ENCODE data around the gene AIFM1.

Gene AIFM1

GRCh38 chrX:130165703-130166502 lies at the start of gene AIFM1:
Gene AIFM1, minus strand, starts transcription at chrX:130165841. Its CDS starts 185 bp downstream, at chrX:130165656.
- peak; percentile 90 to 91 for DNase-seq

GRCh38 chrX:130213376-130213775 lies 47.7 kb upstream of the AIFM1 start:
- no peak for DNase-seq

- no peak for DNase-seq
Measured at GRCh38 chrX:130212371-130212770, 46.7 kb upstream of the AIFM1 start.

- no peak for DNase-seq
Measured at GRCh38 chrX:130211415-130212186, 46.0 kb upstream of the AIFM1 start.

GRCh38 chrX:130204647-130205046 lies 39.0 kb upstream of the AIFM1 start:
- no peak for DNase-seq

GRCh38 chrX:130197464-130197863 lies 31.8 kb upstream of the AIFM1 start:
- no peak for DNase-seq

GRCh38 chrX:130196466-130196865 lies 30.8 kb upstream of the AIFM1 start:
- no peak for DNase-seq

GRCh38 chrX:130190801-130191200 lies 25.2 kb upstream of the AIFM1 start:
- DNase-seq = no peak

GRCh38 chrX:130186651-130187050 lies 21.0 kb upstream of the AIFM1 start:
- no peak for DNase-seq

GRCh38 chrX:130184857-130185256 lies 19.2 kb upstream of the AIFM1 start:
- no peak for DNase-seq

GRCh38 chrX:130184168-130184567 lies 18.5 kb upstream of the AIFM1 start:
- no peak for DNase-seq

- DNase-seq = no peak
Measured at GRCh38 chrX:130179579-130180215, 14.1 kb upstream of the AIFM1 start.

GRCh38 chrX:130179170-130179569 lies 13.5 kb upstream of the AIFM1 start:
- DNase-seq = no peak

GRCh38 chrX:130176942-130177341 lies 11.3 kb upstream of the AIFM1 start:
- no peak for DNase-seq

GRCh38 chrX:130176354-130176776 lies 10.7 kb upstream of the AIFM1 start:
- DNase-seq = no peak

- no peak for DNase-seq
Measured at GRCh38 chrX:130174937-130175336, 9.3 kb upstream of the AIFM1 start.

GRCh38 chrX:130174045-130174704 lies 8.5 kb upstream of the AIFM1 start:
- DNase-seq = no peak

- DNase-seq = peak in 1 of 2 donors; percentile 45
Measured at GRCh38 chrX:130173190-130173895, 7.7 kb upstream of the AIFM1 start.

GRCh38 chrX:130172127-130172845 lies 6.6 kb upstream of the AIFM1 start:
- no peak for DNase-seq

GRCh38 chrX:130171446-130172126 lies 5.9 kb upstream of the AIFM1 start, which contains the start of gene RAB33A:
Gene RAB33A, plus strand, starts transcription at chrX:130171962. Its CDS starts 101 bp downstream, at chrX:130172063.
- peak; percentile 51 to 54 for DNase-seq

All from CD4-positive, alpha-beta T cell treated with Interleukin-1 beta for 1 hour (primary cell).